ENCODE data around the gene UVSSA.

DNA sequence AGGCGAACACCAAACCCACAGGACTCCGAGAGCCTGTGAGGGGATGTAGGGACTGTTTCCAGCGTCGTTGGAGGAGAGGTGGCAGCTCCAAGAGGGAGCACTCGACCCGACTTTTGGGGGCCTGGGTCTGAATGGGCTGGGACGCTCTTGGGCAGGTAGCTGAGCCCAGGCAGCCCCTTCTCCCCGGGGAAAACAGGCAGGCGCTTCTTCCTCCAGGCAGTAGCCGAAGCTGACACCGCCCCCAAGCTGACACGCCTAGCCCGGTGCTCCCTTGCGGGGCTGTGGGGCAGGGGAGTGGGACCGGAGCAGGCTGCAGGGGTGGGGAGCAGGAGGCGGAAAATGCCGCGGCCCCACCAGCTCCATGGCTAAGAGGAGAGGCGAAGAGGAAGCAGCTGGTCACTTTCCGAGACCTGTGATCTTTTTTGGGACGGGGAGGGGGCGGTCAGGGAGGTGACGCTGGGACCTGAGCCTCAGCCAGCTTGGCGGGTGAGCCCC is 55.1 kb downstream of the UVSSA start:
- TF ChIP-seq POLR2A (IDR thresholded peaks at IDR 0.05), result no peak
- TF ChIP-seq, protein P1, sequence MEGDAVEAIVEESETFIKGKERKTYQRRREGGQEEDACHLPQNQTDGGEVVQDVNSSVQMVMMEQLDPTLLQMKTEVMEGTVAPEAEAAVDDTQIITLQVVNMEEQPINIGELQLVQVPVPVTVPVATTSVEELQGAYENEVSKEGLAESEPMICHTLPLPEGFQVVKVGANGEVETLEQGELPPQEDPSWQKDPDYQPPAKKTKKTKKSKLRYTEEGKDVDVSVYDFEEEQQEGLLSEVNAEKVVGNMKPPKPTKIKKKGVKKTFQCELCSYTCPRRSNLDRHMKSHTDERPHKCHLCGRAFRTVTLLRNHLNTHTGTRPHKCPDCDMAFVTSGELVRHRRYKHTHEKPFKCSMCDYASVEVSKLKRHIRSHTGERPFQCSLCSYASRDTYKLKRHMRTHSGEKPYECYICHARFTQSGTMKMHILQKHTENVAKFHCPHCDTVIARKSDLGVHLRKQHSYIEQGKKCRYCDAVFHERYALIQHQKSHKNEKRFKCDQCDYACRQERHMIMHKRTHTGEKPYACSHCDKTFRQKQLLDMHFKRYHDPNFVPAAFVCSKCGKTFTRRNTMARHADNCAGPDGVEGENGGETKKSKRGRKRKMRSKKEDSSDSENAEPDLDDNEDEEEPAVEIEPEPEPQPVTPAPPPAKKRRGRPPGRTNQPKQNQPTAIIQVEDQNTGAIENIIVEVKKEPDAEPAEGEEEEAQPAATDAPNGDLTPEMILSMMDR (IDR thresholded peaks at IDR 0.05), result no peak

Data from body of pancreas (tissue), 4 donors.